Endothelial cell of umbilical vein (primary cell): Measurements from ENCODE around the gene OR4E1.

ENCODE experiments used
- CTCF ChIP-seq, 2 donors: IDR thresholded peaks; 1 replicate in 1 of 2; 2 replicates in 1 of 2; pipeline ENCODE4 v1.5.1; 2011; ENCODE audit warnings: low read length in 2 of 2, mild to moderate bottlenecking in 2 of 2, moderate library complexity in 2 of 2, control low read depth in 1 of 2, inconsistent platforms in 1 of 2, low read depth in 1 of 2; ENCODE audit not compliant: insufficient read depth in 1 of 2; ENCODE audit errors: extremely low read depth in 1 of 2
- JUN ChIP-seq: IDR thresholded peaks from 2 replicates; pipeline ENCODE4 v1.6.1; 2011; ENCODE audit warnings: borderline replicate concordance, low read depth; ENCODE audit not compliant: insufficient read length, insufficient read depth
- POLR2AphosphoS5 ChIP-seq: IDR thresholded peaks from 2 replicates; pipeline ENCODE4 v1.6.1; 2012; ENCODE audit warnings: low read depth, mild to moderate bottlenecking, control low read depth, low read length, moderate library complexity; ENCODE audit not compliant: insufficient read depth

GRCh38 chr14:21668377-21668776 is 5.2 kb downstream of the OR4E1 start:
- TF ChIP-seq POLR2AphosphoS5, result no peak
- no peak for TF ChIP-seq CTCF (IDR thresholded peaks at IDR 0.05; ENCODE audit: extremely low read depth in 1 of 2, insufficient read depth in 1 of 2, low read depth in 1 of 2, low read length in 2 of 2)
- TF ChIP-seq JUN, result peak; percentile 64
